ENCODE measurements around the gene CCDC106.

Gene CCDC106

GRCh38 chr19:55635856-55636440, 12.1 kb upstream of the CCDC106 start:
- DNase-seq (ENCODE audit: low spot score) = no peak

DNA sequence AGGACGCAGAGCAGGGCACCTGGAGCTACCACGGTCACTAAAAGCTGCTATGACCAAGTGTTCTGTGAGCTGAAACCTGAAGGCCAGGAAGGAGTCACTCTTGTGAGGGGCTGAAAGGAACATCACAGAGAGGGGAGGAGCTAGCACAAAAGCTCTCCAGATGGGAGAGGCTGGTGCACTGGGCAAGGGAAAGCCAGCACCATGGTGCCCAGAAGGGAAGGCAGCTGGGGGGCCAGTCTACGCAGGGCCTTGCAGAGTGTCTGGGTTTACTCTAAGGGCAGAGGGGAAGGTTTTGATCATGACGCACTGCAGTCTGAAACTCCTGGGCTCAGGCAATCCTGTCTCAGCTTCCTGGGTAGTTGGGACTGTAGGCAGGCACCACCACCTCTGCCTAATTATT, 11.3 kb upstream of the CCDC106 start:
- DNase-seq (ENCODE audit: low spot score) = no peak

GRCh38 chr19:55637534-55637933, 10.5 kb upstream of the CCDC106 start:
- no peak for DNase-seq (ENCODE audit: low spot score)

DNA sequence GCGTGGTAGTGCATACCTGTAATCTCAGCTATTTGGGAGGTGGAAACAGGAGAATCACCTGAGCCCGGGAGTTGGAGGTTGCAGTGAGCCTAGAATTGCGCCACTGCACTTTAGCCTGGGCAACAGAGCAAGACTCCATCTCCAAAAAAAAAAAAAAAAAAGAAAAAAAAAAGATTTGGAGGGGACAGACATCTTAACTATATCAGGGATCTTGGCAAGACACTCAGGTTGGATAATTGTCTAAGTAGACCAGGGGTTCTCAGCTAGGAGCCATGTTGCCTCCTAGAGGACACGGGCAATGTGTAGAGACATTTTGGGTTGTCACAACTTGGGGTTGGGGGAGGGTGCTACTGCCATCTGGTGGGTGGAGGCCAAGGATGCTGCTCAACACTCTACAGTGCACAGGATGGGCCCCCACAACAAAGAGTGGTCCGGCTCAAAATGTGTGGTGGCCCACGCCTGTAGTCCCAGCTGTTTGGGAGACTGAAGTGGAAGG, 9.1 kb upstream of the CCDC106 start:
- peak; percentile 63 for DNase-seq (ENCODE audit: low spot score)

DNA sequence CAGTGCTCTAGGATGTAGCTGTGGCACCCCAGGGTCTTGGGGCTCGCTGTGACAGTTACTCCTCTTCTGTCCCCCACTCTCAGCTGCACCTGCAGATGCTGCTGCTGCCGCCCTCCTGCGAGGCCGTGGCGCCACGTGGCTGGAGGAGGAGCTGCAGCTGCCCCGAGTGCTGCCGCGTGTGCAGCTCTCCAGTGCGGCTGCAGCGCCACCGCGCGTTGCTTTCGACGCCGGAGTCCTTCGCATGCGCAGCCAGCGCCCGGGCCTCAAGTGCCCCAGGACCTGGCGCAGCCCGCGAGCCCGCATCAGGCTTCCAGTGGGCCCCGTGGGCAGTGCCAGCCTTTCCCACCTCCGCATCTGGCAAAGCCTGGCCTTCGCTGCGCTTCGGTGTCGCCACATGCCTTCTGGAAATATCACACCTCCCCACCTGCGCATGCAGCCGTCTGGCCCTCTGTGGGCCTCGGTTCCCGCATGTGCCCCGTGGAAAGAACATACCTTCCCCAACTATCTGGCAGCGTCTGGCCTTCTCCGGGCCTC, 7.9 kb upstream of the CCDC106 start:
- DNase-seq (ENCODE audit: low spot score) = peak; percentile 71

DNA sequence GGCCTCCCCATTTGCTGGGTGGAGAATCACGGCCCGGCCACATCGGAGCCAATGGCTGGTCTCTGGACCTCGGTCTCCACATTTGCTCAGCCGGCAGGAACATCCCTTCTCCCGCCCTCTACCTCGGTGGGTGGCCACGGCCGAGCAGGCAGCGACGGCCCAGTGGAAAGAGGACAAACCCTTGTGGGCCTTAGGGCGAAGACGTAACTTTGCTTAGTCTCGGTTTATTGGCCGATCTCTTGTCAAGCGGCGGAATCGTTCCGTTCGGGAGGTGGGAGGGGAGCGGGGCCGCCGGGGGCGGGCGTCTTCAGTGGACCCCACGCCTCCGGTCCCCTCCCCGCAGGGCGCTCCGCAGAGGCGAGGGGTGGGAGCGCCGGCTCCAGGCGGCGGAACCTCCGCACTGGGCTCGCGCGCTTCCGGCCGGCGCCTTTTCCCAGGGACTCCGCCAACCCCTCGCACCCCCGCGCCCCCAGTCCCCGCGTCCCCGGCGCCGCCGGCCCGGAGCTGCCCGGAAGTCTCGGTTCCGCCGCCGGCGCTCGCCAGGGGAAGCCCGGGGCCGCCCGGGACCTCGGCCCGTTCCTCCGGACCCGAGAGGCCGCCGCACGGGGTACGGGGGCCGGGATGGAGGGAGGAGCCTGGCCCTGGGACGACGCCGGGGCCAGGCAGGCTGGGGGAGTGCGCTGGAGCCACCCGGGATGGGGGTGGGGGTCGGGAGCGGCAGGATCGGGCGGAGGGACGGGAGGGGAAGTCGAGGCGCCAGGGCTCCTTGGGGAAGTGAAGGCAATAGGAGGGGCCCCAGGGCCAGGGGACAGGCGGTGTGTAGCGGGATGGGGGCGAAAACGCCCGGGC, 7.2 kb upstream of the CCDC106 start, which contains the start of gene ZNF580:
ZNF580 (plus strand) TSS at position 426 of the 849 bp plus-strand sequence. CDS start 1,507 bp downstream, outside the sequence.
- peak; percentile 36 for DNase-seq (ENCODE audit: low spot score)

DNA sequence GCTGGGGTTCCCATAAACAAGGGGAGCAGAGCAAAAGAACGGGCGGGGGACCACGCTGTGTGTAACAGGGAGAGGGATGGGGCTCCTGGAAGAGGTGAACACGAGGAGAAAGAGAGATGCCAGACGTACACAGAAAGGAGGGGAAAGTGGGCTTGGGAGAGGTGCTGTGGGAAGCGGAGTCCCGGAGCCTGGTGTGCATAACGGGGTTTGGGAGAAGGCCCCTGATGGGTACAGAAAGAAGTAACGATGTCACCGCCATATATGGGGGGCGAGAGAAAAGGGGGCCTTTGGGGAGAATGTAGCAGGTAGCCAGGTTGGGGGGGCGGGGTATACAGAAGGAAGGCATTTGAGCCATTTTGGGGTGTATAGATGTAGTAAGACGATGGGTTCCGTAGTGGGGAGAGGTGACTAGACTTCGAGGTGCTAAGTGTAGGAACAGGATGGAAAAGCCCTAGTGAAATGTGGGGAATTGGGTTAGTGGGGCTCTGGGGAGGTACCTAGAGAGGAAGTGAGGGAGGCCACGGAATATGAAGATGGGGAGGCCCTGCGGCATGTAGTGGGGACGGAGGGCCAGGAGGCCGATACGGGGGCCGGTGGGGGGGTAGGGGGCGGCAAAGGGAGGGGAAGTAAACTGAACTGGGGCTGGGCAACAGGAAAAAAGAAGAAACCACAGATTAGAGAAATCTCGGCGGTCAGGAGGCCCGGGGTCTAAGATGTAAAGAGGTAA, 6.4 kb upstream of the CCDC106 start:
- no peak for DNase-seq (ENCODE audit: low spot score)

- no peak for DNase-seq (ENCODE audit: low spot score)
These were observed 5.6 kb upstream of the CCDC106 start for GRCh38 chr19:55642153-55643002.

- DNase-seq (ENCODE audit: low spot score) = peak; percentile 70
These were observed 4.8 kb upstream of the CCDC106 start, which contains the start of gene ZNF581 for GRCh38 chr19:55643003-55643886. Gene ZNF581 (plus strand): TSS chr19:55643649. CDS start chr19:55644572, 923 bp downstream.

DNA sequence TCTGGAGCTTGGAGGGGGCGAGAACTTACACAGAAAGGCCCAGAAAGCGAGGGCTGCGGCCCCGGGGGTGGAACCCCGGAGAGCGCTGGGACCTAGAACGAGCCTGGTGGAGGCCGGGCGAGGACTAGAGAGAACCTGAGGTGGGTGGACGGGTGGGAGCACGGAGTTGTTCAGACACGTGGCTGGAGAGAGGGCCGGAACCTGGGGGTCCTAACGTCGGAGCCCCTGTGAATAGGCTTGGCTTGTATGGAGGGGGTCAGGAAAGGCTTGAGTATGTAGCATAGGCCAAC, 4.2 kb upstream of the CCDC106 start:
- DNase-seq (ENCODE audit: low spot score) = no peak

- DNase-seq (ENCODE audit: low spot score) = no peak
These were observed 3.7 kb upstream of the CCDC106 start for GRCh38 chr19:55644191-55644833.

GRCh38 chr19:55644842-55645511, 3.0 kb upstream of the CCDC106 start:
- DNase-seq (ENCODE audit: low spot score) = no peak

DNA sequence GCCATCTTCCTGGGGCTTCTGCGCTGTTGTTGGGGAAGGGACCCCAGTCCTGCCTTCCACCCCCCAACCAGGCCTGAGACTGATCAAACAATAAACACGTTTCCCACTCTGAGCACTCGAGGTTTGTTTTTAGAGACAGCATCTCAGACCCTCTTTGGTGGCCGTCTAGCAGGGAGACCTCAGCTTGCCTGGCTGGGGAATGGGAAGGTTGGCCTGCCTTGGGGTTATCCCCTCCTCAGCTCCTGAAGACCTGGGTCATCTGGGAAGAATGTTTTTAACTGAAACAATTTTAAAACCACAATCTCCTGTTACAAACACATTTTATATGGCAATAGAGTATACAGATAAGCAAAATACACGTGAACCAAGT, 2.5 kb upstream of the CCDC106 start:
- no peak for DNase-seq (ENCODE audit: low spot score)

- DNase-seq (ENCODE audit: low spot score) = no peak
These were observed 902 bp upstream of the CCDC106 start for GRCh38 chr19:55646889-55647731.

DNA sequence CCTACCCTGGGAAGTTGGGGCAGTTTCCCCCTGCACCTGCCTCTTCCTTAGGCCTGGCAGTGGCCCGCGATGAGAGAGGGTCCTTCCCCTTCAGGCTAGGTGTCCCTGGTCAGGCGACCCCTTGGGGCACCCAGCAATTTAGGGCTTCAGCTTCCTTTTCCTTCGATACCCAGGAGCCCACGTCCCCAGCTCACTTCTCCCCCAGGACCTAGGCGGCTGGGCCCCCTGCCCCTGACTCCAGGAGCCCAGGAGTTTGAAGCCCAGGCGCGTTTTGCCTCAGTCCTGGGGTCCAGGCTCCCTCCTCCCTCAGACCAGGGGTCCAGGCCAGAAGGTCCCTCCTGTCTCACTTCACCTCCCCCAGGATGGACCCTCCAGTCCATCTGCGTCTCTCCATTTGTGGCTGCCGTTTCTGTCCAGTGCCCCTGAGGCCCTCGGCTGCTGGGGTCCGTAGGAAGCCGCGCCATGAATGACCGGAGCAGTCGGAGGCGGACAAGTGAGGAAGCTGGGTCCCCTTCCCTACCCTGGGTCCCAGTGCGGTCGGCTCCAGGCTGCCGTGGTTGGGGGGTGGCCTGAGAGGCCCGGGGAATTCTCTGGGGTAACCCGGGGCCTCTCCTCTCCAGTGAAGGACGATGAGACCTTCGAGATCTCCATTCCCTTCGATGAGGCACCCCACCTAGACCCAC, 714 bp downstream of the CCDC106 start:
- no peak for DNase-seq (ENCODE audit: low spot score)

- DNase-seq (ENCODE audit: low spot score) = no peak
These were observed 1.5 kb downstream of the CCDC106 start for GRCh38 chr19:55649268-55650125.

DNA sequence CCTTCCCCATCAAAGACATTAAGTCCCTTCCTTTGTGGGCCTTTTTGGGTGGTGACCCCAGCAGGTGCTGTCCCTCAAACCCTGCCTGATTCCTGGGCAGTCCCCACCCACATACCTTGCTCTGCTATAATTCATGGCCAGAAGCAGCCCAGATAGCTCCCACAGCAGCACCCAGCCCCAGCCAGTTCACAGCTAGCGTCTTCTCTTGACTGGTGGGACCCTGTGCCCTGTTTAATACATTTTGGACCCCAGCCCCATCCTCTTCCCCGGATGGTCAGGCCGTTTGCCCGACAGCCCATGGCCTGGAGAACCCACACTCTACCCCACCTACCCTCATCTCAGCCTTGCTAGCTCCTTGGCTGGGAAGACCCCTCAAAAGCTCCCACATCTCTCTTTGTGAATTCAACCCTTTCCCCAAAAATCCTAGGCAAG, 2.1 kb downstream of the CCDC106 start:
- no peak for DNase-seq (ENCODE audit: low spot score)
